GM19099 (cell line): Measurements from ENCODE around the gene RFWD3.

Experiments used
- POLR2A ChIP-seq: IDR thresholded peaks from 3 replicates; pipeline ENCODE4 v1.6.1; 2011; ENCODE audit warnings: low read depth; ENCODE audit not compliant: insufficient read length; ENCODE audit errors: extremely low read depth

Gene RFWD3, protein sequence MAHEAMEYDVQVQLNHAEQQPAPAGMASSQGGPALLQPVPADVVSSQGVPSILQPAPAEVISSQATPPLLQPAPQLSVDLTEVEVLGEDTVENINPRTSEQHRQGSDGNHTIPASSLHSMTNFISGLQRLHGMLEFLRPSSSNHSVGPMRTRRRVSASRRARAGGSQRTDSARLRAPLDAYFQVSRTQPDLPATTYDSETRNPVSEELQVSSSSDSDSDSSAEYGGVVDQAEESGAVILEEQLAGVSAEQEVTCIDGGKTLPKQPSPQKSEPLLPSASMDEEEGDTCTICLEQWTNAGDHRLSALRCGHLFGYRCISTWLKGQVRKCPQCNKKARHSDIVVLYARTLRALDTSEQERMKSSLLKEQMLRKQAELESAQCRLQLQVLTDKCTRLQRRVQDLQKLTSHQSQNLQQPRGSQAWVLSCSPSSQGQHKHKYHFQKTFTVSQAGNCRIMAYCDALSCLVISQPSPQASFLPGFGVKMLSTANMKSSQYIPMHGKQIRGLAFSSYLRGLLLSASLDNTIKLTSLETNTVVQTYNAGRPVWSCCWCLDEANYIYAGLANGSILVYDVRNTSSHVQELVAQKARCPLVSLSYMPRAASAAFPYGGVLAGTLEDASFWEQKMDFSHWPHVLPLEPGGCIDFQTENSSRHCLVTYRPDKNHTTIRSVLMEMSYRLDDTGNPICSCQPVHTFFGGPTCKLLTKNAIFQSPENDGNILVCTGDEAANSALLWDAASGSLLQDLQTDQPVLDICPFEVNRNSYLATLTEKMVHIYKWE

DNA sequence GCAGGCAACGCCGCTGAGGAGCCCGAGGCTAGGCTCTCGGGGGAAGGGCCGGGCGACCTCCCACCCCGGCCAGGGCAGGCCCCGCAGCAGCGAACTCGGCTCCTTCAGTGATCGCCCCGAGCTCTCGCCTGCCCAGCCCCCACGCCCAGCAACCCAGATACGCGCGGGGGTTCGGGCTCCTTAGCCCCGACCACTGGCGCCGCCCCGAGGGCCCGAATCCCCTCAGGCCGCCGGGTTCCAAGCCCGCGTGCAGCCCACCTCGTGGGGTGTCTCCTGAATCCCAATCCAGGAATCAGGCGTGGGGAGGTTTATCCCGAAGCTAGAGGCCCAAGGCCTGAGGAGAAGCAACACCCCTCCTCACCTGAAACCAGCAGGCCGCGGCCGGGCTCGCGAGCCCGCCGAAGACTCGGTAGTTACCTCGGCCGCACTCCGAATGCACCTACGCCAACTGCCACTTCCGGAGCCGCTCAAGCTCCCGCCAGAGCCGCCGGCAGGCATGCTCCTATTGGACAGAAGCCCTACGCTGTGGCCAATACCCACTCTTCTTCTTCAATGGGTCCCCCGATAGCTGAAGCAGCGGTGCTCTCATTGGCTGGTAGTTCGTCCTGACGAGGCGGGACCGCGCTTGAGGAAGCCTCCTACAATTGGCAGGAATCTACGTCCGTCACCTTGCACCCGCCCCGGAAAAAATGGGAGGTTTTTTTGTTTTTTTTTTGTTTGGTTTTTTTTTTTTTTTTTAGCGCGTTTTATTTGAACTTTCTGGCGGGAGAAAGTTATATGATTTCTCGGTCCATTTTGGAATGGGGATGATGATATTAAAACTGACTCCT lies at the start of gene RFWD3:
TSS of gene RFWD3 (minus strand) at position 453 of the 830 bp plus-strand sequence. CDS start 5,428 bp downstream, outside the sequence.
- TF ChIP-seq POLR2A, result peak; percentile 81

DNA sequence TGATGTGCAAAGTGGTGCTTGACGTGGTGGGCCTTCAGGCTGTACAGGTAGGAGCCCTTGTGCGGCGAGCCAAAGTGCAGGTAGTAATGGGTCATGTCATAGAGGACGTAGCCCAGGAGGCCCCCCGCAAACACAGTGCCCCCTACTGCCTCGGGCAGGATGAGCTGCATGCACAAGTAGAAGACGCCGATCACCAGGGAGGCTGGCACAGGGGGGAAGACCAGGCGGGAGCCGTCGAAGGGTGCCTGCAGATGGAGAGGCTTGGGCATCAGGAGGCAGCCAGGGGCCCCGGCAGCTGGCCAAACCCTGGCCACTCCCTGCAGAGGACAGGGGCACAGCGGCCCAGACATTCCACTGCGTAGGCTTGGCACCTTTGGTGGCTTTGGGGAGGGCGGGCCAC lies 49.7 kb upstream of the RFWD3 start:
- no peak for TF ChIP-seq POLR2A

DNA sequence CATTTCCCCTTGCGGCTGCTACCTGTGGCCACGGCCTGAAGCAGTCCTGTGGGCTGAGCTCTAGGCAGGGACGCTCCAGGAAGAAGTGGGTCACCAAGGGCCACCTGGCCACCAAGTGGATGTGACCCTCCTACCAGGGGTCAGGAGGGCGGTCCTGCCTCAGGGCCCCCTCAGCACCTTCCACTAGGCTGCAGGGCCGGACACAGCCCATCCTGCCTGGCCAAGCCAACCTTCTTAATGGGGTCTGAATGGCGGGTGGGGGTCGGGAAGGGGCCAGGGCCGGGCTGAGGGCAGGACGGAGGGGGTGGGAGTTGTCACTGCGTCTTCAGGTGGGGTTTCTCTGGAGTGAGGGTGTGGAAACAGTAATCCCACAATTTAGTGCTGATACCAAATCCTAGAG lies 47.2 kb upstream of the RFWD3 start:
- no peak for TF ChIP-seq POLR2A

DNA sequence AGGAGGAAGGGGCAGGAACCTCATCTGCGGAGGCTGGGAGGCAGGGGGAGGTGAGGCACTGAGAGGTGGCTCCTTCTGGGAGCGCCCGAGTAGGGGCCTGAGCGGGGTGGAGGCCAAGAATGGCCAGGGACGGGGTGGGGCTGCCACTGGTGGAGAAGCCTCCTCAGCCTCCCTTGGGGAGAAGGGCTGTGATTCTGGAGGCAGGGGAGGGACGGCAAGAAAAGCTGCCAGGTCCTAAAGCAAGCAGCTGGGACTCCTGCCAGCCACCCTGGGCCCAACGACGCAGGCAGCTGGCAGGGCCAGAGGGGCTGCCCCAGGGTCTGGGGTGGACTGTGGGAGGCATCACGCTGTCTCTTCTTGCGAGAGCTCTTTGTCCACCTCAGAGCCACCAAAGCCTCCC lies 46.6 kb upstream of the RFWD3 start:
- TF ChIP-seq POLR2A, result no peak

DNA sequence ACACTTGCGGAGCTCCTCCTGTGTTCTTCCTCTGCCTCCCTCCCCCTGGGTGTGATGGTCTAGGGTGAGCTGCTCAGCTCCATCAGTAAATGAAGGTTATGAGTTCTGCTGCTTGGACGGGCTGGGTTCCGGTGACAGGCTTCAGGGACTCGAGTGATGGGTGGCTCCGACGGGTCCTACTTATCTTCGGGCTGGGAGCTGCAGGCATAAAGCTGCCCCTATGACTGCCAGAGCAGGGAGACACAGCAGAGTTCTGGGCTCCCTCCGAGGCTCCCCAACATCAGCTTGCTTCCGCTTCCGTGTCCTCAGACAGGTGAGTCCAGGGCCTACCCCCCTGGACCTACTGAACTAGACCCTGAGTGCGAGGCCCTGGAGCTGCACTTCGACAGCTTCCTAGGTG lies 45.3 kb upstream of the RFWD3 start:
- TF ChIP-seq POLR2A, result no peak

DNA sequence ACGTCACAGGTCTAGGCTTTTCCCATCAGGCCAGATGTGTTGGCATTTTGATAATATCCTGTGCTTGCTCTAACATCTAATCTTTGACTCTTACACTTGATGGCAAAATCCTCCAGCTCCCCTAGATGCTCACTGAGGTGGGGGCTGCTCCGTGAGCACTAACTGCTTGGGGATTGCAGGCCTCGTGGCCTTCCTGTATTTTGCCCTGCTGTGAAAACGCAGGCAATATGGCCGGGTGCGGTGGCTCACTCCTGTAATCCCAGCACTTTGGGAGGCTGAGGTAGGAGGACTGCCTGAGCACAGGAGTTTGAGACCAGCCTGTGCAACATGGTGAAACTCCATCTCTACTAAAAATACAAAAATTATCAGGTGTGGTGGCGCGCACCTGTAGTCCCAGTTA lies 43.7 kb upstream of the RFWD3 start:
- no peak for TF ChIP-seq POLR2A

DNA sequence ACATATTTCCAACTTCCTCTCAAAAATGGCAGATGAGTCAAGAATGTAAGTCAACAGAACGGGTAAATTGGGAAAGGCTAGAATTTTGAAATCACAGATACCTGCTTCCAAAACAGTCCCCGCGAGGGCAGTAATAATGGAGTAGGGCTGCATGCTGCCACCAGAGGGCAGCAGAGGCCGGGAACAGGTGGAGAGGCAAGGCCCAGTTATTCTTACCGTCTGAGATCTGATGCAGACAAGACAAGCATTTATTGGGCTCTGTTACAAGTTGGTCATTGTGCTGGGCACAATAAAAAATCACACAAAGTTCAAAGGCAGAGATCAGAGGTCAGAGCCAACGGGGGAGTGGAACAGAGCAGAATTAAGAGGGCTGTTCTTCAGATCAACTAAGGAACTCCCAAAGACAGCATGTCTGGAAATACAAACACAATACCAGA lies 42.8 kb upstream of the RFWD3 start:
- TF ChIP-seq POLR2A, result no peak

DNA sequence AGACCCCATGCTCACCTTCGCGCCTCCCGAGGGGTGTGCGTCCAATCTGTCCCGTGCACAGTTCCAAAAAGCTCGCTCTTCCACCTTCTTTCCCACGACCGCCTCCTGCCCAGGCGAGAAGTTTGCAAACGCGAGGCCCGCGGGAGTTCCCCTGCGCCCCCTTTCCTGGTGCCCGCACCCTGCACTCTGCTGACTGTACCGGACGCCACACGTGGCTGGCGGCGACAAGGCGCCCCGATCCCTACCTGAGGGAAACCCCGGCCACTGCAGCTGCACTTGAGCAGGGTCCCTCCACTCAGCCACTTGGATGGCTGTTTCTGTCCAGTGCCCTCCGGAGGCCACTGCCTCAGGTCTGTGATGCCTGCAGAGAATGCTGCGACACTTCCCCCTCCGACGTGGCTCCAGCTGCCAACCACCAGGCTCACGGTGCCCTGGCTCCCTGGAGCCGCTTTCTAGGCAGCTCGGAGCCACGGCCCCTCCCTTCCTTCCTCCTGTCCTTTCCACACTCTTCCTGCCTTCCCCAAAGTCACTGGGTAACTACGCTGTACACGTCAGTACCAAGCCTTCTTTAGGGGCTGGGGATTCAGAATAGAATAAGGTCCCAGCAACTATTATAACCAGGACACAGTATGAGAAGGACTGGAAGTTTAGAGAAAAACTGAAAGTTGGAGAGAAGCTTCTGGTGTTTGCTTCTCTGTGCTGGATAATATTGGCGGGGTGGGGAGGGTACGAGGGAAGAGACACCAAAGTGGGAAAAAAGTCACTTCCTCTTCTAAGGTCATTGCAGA lies 34.0 kb upstream of the RFWD3 start, which contains the start of gene MLKL:
TSS of gene MLKL (minus strand) at position 425 of the 788 bp plus-strand sequence. CDS start 5,105 bp downstream, outside the sequence.
- peak; percentile 64 for TF ChIP-seq POLR2A

DNA sequence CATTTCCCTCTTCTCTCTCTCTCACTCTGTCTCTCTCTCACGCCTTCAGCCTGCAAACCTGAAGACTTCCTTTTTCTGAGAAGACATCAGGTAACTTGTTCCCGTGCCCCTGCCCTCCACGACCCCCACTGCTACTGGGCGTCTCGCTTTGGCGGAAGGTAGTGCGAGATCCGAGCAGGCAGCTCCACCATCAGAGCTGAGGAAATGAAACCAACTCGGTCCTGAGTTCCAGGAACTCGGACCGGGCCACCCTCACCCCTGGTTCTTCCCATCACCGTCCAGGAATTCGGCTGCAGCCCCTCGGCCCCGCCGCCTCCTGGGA lies 33.4 kb upstream of the RFWD3 start:
- no peak for TF ChIP-seq POLR2A

DNA sequence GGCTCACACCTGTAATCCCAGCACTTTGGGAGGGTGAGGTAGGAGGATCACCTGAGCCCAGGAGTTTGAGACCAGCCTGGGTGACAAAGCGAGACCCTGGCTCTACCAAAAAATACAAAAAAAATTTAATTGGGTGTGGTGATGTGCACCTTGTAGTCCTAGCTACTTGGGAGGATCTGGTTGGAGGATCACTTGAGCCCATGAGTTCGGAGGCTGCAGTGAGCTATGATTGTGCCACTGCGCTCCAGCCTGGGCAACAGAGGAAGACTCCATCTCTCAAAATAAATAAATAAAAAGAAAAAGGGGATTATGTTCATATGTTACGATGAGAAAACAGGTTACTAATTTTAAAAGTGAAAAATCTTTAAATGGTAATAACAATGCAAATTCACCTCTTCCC lies 33.0 kb upstream of the RFWD3 start:
- TF ChIP-seq POLR2A, result no peak

DNA sequence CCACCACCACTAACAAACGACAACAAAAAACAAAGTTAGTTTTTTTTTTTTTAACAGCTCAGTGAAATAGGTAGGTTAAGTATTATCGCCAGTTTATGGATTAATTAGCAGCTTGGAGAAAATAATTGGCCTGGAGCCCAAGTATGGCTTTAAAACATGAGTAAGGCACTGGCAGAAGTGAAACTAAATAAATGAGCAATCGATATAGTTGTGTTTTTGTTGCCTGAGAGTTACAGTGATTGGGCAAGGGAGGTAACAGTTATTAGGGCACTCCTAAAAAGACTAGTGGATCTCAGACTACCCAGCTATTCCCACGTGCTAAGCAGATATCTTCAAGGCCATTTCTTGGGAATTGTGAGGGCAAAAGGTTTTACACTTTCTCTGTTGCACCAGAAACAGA lies 31.5 kb upstream of the RFWD3 start:
- no peak for TF ChIP-seq POLR2A

DNA sequence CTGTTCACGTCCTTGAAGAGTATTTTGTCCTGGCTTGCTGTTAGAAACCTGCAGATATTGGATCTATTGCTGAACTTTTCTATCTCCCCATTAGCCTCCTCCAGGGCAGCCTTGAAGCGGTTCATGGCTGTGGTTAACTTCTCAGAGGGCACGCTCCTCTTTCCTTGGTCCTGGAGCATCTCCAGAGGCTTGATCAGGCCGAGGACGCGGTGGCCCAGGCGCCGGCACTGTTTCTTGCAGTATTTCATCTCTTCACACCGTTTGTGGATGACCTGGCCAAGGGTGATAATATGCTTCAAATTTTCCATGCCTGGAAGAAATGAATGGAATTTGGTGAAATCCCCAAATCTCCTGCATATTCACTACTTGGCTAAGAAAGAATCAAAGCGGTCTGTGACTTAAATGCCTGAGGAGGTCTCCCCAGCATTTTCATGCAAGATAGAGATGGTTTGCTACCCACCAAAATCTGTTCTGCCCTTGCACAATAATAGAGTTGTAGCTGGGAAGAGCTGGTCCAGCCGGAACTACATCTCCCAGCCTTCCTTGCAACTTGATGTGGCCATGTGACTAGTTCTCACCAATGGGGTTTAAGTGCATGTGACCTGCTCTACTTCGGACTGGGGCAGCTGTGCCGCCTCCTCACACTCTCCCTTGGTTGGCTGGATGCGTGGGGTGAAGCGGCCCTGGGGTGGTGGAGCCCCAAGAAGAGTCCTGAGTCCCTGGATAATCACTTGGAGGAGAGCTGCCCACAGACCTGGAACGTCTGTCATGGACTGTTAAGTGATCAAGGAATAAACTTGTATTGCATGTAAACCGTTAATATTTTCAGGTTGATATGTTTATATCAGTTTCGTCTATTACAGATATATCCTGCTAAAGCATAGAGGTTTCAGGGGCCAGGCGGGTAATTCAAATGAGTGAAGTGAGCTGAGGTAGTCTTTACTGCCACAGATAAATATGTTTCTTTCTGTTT lies 29.1 kb upstream of the RFWD3 start:
- TF ChIP-seq POLR2A, result peak; percentile 62
